GM21576 (cell line): ENCODE results near the gene TCEAL7.

Source experiments
- ATAC-seq: cut with Tn5 transposase; IDR thresholded peaks from one replicate; pipeline ENCODE4 v1.9.1; 2021; ENCODE audit warnings: mild to moderate bottlenecking, moderate library complexity; ENCODE audit not compliant: unreplicated experiment

TCEAL7 gene

GRCh38 chrX:103363046-103363445, 33.0 kb downstream of the TCEAL7 start:
- no peak for ATAC-seq

- no peak for ATAC-seq
Observed at GRCh38 chrX:103367502-103367901, 37.5 kb downstream of the TCEAL7 start.

- no peak for ATAC-seq
Observed at GRCh38 chrX:103369479-103369878, 39.4 kb downstream of the TCEAL7 start.

GRCh38 chrX:103372886-103373285, 42.8 kb downstream of the TCEAL7 start:
- no peak for ATAC-seq

- no peak for ATAC-seq
Observed at GRCh38 chrX:103373581-103373980, 43.5 kb downstream of the TCEAL7 start.

- no peak for ATAC-seq
Observed at GRCh38 chrX:103376118-103376978, 46.3 kb downstream of the TCEAL7 start, which contains the start of gene BEX3. TSS of gene BEX3 (plus strand) at chrX:103376538. CDS start at chrX:103377522, 984 bp downstream.

- no peak for ATAC-seq
Observed at GRCh38 chrX:103376979-103377324, 46.9 kb downstream of the TCEAL7 start.

GRCh38 chrX:103378990-103379389, 49.0 kb downstream of the TCEAL7 start:
- ATAC-seq = no peak
